22Rv1 (cell line): Measurements from ENCODE around the gene MAEA.

Experiments used
- H3K27ac ChIP-seq: fragments of 450-650 bp; 2 replicates; pipeline ENCODE4 v1.5.1; 2017
- ZFX ChIP-seq: fragments of 450-650 bp; IDR thresholded peaks from 2 replicates; pipeline ENCODE4 v1.6.1; 2017; ENCODE audit warnings: antibody characterized with exemption, borderline replicate concordance
- TF ChIP-seq, protein P1 (sequence below): fragments of 450-650 bp; IDR thresholded peaks from 2 replicates; pipeline ENCODE4 v1.5.1; 2017; ENCODE audit warnings: mild to moderate bottlenecking

Gene MAEA

GRCh38 chr4:1298461-1298860 is 8.8 kb downstream of the MAEA start:
- no peak overlapping the region for H3K27ac ChIP-seq
- no peak for TF ChIP-seq ZFX
- TF ChIP-seq, protein P1, sequence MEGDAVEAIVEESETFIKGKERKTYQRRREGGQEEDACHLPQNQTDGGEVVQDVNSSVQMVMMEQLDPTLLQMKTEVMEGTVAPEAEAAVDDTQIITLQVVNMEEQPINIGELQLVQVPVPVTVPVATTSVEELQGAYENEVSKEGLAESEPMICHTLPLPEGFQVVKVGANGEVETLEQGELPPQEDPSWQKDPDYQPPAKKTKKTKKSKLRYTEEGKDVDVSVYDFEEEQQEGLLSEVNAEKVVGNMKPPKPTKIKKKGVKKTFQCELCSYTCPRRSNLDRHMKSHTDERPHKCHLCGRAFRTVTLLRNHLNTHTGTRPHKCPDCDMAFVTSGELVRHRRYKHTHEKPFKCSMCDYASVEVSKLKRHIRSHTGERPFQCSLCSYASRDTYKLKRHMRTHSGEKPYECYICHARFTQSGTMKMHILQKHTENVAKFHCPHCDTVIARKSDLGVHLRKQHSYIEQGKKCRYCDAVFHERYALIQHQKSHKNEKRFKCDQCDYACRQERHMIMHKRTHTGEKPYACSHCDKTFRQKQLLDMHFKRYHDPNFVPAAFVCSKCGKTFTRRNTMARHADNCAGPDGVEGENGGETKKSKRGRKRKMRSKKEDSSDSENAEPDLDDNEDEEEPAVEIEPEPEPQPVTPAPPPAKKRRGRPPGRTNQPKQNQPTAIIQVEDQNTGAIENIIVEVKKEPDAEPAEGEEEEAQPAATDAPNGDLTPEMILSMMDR = no peak

DNA sequence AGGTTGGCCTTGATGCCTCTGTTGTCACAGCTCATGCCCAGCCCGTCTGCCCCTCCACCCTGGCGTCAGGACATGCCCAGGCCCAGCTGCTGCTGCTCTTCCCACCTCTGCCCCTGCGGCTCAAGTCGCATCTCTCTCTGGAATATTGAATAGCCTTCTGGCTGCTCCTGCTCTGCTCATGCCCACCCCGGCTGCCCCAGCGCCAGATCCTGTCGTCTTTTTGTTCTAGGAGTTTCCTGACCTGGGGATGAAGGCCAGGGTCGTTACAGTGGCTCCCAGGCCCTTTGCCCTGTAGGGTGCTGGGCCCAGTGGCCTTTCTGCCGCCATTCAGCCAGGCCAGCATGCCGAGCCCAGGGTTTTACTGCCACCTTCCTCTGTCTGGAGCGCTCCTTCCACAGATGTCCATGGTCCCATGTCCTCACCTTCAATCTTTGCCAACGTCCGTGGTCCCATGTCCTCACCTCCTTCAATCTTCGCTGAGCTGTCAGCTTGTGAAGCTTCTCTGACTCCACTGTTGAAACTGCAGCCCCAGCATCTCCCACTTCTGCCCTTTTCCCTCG is 9.7 kb downstream of the MAEA start:
- no peak overlapping the region for H3K27ac ChIP-seq
- TF ChIP-seq, protein P1 = no peak
- TF ChIP-seq ZFX = no peak

- no peak for TF ChIP-seq ZFX
- TF ChIP-seq, protein P1 = no peak
- no peak overlapping the region for H3K27ac ChIP-seq
Measured at GRCh38 chr4:1300466-1301455, 11.1 kb downstream of the MAEA start.

DNA sequence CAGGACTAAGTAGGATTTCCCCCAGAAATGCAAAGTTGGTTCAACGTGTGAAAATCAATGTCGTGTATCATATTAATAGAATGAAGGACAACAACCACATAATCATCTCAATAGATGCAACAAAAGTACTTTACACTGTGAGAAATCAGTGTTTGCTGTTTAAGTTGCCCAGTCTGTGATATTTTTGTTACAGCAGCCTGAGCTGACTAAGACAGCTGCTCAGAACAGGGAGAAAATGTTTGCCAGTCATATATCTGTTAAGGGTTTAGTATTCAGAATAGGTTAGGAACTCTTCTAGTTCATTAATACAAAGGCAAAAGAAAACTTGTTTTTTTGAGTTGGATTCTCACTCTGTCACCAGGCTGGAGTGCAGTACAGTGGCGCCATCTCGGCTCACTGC is 12.5 kb downstream of the MAEA start:
- TF ChIP-seq, protein P1 = no peak
- TF ChIP-seq ZFX = no peak
- no peak overlapping the region for H3K27ac ChIP-seq

GRCh38 chr4:1305261-1305711 is 15.6 kb downstream of the MAEA start:
- TF ChIP-seq, protein P1 = no peak
- no peak for TF ChIP-seq ZFX
- no peak overlapping the region for H3K27ac ChIP-seq

- no peak overlapping the region for H3K27ac ChIP-seq
- no peak for TF ChIP-seq ZFX
- TF ChIP-seq, protein P1 = no peak
Measured at GRCh38 chr4:1305781-1306455, 16.2 kb downstream of the MAEA start.
